Suppressor macrophage treated with lipopolysaccharide for 4 hours (primary cell): ENCODE data around the gene SCRN1.
A peak's percentile ranks its signal among the peaks of the same experiment; 100 is the strongest.

Experiments used
- DNase-seq: peaks from one replicate; pipeline ENCODE4 v3.0.0-alpha.2; 2020

Gene SCRN1, protein sequence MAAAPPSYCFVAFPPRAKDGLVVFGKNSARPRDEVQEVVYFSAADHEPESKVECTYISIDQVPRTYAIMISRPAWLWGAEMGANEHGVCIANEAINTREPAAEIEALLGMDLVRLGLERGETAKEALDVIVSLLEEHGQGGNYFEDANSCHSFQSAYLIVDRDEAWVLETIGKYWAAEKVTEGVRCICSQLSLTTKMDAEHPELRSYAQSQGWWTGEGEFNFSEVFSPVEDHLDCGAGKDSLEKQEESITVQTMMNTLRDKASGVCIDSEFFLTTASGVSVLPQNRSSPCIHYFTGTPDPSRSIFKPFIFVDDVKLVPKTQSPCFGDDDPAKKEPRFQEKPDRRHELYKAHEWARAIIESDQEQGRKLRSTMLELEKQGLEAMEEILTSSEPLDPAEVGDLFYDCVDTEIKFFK

DNA sequence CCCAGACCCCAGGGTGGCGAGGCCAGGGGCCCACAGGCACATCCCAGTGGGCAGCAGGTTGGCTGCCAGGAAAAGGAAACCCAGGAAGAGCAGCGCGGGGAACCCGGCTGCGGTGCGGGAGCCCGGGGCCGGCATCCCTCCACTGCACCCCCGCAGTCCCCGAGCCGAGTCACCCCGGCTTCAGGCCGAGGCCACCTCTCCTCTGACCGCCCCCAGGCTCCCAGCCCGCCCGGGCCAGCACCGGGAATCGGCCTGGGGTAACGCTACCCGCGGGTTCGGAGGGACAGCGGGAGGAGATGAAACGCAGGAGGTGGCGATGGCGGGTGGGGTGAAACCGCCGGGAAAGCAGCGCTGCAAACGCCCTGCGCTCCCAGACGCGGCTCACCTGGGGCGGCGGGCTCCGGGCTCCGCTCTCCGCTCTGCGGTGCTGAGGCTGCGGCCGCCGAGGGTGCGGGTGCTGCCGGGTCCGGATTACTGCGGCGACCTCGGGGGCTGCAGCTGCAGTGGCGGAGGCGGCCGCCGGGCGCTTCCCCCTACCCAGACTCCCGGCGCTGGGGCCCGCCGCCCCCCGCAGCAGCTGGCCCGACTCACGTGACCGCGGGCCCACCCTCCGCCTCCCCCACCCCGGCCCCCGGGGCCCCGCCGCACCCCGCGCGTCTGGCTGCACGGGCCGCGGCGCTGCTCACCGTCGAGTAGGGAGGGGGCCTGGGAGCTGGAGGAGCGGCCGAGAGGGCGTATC lies at the start of gene SCRN1:
SCRN1 (minus strand) TSS at position 545 of the 739 bp plus-strand sequence. CDS start 20,734 bp downstream, outside the sequence.
- DNase-seq = peak; percentile 13

- DNase-seq = peak; percentile 50
Observed at GRCh38 chr7:30038196-30038980, 48.8 kb upstream of the SCRN1 start.

DNA sequence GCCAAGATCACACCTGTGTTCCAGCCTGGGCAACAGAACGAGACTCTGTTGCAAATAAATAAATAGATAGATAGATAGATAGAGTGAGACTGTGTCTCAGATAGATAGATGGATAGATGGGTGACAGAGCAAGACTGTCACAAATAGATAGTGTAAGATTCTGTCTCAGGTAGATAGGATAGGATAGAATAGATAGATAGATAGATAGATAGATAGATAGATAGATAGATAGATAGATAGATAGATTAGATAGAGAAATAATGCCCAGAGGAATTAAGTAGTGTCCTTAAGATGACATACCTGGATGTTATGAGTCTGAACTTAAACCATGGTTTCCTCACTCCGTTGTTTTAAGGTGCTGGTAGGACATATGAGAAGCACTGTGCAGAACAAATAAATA lies 46.6 kb upstream of the SCRN1 start:
- DNase-seq = no peak

GRCh38 chr7:30034501-30034900 lies 44.9 kb upstream of the SCRN1 start:
- no peak for DNase-seq

- DNase-seq = no peak
Observed at GRCh38 chr7:30032310-30033125, 42.9 kb upstream of the SCRN1 start.

DNA sequence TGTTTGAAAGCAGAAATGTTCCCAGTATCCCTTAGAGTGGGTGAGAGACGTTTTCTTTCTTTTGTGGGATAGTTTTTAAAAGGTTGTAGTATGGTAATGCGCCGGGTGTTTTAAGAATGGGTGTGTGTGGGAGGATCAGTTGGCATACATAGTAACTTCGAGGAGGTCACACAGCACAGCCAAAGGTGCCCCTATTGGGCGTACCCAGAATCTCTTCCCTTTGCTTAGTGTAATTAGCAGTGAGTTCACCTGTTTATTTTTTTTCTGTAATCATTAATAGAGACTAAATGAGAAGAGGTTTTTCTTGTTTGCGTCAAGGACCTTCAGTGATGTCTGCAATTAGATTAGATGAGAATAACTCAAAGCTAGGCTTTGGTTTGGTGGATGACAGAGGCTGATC lies 40.1 kb upstream of the SCRN1 start:
- DNase-seq = no peak

- DNase-seq = peak; percentile 73
Observed at GRCh38 chr7:30028749-30029635, 39.4 kb upstream of the SCRN1 start.

DNA sequence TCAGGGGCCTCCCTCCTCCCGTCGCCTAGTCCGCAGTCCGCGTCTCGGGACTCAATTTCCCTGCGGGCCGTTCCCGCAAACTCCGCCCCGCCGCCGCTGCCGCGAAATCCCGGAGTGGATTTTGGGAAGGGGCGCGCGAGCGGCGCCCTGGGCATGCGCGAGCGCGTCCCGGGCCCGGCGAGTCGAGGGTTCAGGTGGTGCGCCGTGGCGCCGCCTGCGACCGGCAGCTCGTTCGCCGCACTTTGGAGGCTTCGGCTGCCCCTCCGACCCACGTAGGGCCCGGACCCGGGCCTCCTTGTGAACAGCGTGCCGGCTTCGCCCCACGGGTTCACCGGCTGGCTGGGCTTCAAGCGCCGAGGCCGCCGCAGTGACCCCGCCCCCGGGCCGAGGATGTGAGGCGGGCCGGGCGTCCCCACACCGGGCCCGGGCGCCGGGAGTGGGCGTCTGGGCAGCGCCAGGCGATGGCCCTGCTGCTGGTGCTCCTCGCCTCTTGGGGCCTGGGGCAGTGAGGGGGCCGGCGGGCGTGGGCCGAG lies 38.7 kb upstream of the SCRN1 start, which contains the start of gene PLEKHA8:
PLEKHA8 (plus strand) TSS at position 197 of the 533 bp plus-strand sequence. CDS start 351 bp downstream, outside the sequence.
- peak; percentile 90 for DNase-seq

- peak; percentile 9 for DNase-seq
Observed at GRCh38 chr7:30027740-30028215, 38.2 kb upstream of the SCRN1 start.

DNA sequence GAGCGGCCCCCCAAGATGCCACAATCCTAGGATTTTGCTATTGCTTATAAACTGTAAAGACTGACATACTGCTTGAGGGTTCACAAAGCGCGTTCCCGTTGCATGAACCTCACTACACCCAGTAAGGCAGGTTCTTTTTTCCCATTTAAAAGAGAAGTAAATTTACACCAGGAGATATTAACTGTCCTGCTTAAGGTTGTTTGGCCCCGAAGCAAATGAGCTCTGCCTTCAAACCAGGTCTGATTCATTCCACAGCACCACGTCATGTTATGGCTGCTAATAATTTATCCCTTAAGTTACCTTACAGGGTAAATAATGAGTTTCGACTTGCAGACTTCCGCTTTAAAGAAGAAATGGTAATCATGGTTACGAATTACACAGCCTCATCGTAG lies 37.5 kb upstream of the SCRN1 start:
- peak; percentile 54 for DNase-seq

DNA sequence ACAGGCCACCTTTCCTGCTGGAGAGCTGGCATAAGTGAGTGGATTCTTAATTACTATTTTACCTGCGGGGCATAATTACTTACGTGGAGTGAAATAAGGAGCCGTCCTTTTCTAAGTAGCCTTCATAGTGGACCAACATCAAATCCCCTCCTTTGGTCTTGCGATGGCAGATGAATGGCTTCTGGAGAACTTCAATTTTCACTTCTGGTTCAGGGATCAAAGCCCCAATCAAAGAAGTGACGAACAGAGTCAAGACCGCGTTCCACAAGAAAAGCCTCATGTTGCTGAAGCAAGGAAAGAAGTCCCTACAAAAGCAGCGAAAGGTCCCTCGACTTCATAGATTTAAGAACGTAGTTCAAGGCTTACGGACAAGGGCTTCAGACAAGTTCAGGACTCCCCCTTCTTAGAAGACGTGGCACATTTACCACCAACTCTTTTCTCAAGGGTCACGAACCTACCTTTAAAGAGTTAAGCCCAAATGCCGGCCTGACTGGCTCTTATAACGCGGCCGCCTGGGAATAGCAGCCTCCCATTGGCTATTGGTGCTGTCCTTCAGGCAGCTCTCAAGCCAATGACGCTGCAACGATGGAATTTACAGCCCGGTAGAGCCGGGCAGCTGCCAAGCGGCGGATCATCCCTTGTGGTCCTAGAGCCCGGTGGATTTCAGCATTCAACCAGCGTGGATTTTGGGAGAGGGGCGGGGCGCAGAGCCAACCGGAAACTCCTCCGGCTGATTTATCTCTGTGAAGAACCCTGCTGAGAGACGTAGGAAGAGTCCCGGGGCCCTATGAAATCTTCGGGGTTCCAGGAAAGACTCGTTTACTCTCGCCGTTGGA lies 36.8 kb upstream of the SCRN1 start, which contains the start of gene FKBP14:
FKBP14 (minus strand) TSS at position 474 of the 836 bp plus-strand sequence; CDS start at position 280, 194 bp downstream.
- DNase-seq = peak; percentile 98

GRCh38 chr7:30023524-30023923 lies 33.9 kb upstream of the SCRN1 start:
- DNase-seq = no peak

- no peak for DNase-seq
Observed at GRCh38 chr7:30022991-30023390, 33.4 kb upstream of the SCRN1 start.

DNA sequence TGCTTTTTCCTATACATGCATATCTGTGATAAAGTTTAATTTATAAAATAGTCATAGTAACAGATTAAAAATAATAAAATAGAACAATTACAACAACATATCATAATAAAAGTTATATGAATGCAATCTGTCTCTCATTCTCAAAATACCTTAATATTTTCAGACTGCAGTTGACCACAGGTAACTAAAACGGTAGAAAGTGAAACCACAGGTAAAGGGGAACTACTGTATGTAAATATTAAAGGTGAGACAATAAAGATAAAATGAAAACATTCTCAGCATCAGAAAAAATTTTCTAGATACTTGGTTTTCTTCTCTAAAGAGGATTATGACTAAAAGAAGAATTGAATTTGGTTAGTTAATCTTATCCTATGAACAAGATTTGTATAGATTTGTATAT lies 30.9 kb upstream of the SCRN1 start:
- DNase-seq = no peak

GRCh38 chr7:30019960-30020359 lies 30.4 kb upstream of the SCRN1 start:
- no peak for DNase-seq

- no peak for DNase-seq
Observed at GRCh38 chr7:30019387-30019786, 29.8 kb upstream of the SCRN1 start.

- DNase-seq = no peak
Observed at GRCh38 chr7:30018451-30018850, 28.9 kb upstream of the SCRN1 start.

DNA sequence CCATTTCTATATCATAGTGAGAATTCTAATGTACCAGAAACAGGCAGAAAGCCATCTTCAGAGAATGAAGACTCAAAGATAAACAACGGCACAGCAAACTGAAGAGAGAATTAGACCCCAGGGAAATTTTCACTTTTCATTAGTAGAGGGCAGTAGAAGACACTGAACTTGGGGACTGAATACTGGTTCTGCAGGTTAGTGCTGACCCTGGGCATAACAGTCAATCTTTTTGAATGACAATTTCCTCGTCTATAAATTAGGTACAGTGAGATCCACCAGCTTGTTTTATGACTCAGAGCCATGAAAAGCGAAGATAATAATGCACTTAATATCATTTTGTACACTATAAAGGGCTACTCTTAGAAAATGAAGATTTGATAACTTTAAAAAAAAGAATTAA lies 23.2 kb upstream of the SCRN1 start:
- no peak for DNase-seq

GRCh38 chr7:30010021-30010420 lies 20.4 kb upstream of the SCRN1 start:
- DNase-seq = no peak

DNA sequence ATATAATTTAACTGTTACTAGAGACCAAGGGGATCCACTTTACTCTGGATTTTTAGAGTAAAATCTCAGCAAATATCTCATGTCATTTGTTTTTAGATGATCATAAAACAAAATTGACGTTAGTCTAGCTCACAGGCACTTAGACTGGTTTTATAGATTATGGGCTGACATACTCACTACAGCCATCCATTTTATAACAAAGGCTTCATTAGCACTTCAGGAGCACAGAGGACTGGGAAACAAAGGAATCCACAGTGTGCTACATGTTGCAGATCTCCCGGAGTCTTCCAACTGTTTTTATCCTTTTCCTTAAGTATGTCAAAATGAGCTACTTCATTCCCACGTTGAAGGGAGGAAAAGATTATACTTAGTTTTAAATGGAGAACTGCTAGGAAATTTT lies 15.9 kb upstream of the SCRN1 start:
- DNase-seq = no peak
